Activated CD4-positive, alpha-beta T cell treated with anti-CD3 and anti-CD28 coated beads, Interleukin-2, amount 10 ng/mL, durations not matched to agents 24 days and 14 days (primary cell): ENCODE results near the gene MID2. TPM values are rescaled to one million over a fixed set of nuclear protein-coding genes. Genes with fewer than 3 reads are reported as not detected.
A peak's percentile ranks its signal among the peaks of the same experiment; 100 is the strongest.
"Not testable (repeated sequence)": the region's sequence is repeated elsewhere in the genome, so short reads cannot be mapped to it uniquely, and the experiment has no call there.

Experiments
- DNase-seq: peaks from one replicate; pipeline ENCODE4 v3.0.0; 2022
- H3K27ac Mint-ChIP-seq: one replicate; pipeline ENCODE4 v1.8.0; 2022; ENCODE audit warnings: mild to moderate bottlenecking, mixed read lengths
- H3K27me3 Mint-ChIP-seq: one replicate; pipeline ENCODE4 v1.8.0; 2022; ENCODE audit warnings: mixed read lengths
- H3K36me3 Mint-ChIP-seq: one replicate; pipeline ENCODE4 v1.8.0; 2022; ENCODE audit warnings: low read depth, mild to moderate bottlenecking, mixed read lengths
- H3K4me1 Mint-ChIP-seq: one replicate; pipeline ENCODE4 v1.8.0; 2021; ENCODE audit warnings: mixed read lengths
- H3K4me3 Mint-ChIP-seq: one replicate; pipeline ENCODE4 v1.8.0; 2022; ENCODE audit warnings: mild to moderate bottlenecking, moderate library complexity, mixed read lengths
- H3K9me3 Mint-ChIP-seq: one replicate; pipeline ENCODE4 v1.8.0; 2021; ENCODE audit warnings: mixed read lengths
- intact Hi-C: fragments of 100-400 bp; cut with micrococcal nuclease; formaldehyde crosslinking; loops from one replicate; pipeline ENCODE4 v1.15.1; 2023
- total RNA-seq: library from RNA; stranded (reverse); gene quantifications from 2 replicates; pipeline ENCODE4 v1.2.3, GENCODE V29; 2022

The MID2 gene
- total RNA-seq, 1 donor from 2014 or later, result 5.2 TPM

DNA sequence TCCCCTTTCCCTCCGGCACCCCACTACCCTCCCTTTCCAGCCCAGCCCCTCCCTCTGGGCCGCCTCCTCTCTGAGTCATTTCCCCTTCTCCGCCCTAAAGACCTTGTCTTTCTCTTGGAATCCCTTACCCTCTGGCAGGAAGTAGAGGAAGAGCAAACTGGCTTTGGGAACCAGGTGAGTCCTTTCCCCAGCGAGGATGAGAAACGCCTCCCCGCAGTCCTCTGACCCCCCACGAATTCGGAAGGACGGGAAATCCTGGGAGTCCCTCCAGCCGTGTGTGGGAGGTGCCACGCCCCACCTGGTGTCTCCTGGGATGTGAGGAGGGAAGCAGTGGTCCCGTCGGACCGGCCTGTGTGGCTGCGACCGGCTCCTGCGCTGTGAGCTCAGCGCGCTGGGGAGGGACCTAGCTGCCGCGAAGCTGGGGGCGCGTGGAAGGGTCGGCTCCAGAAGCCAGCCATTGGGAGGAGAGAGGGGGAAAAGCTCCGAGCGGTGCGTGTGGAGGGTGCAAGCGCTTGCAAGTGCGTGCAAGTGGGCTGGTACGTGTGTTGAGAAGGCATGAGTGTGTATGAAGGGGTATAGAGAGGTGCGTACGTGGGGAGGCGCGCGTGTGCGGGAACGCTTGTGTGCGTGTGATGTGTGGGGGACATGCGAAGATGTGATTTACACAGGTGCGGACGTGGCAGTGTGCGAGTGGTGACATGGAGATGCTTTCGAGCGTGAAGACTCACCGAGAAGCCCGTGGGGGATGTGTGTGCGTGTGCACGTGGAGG lies 110.2 kb downstream of the MID2 start:
- peaks cover 5% of the 10 kb centered on the region for H3K27me3 Mint-ChIP-seq
- peak overlapping the region; percentile 47 for H3K4me3 Mint-ChIP-seq

DNA sequence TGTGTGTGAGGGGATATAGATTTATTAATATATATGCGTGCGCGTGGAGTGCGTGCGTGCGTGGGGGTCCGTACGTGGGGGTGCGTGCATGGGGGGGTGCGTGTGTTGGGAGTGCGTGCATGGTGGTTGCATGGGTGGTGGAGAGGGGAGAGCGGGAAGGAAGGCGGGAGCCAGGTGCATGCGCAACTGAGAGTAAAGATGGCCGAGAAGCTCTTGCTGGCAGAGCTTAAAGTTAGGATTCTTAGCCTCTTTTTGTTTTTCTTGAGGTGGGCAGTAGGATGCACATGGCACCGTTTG lies 110.7 kb downstream of the MID2 start:
- H3K9me3 Mint-ChIP-seq, result no peaks in the 10 kb centered on the region
- no peak overlapping the region for H3K27ac Mint-ChIP-seq
- intact Hi-C loops, result no loop called here
- H3K4me1 Mint-ChIP-seq, result no peaks in the 10 kb centered on the region
- no peak for DNase-seq
- H3K27me3 Mint-ChIP-seq, result peaks cover 5% of the 10 kb centered on the region
- no peaks in the 10 kb centered on the region for H3K36me3 Mint-ChIP-seq
- H3K4me3 Mint-ChIP-seq, result no peak overlapping the region

More for the DNA sequence above, 110.2 kb downstream of the MID2 start:
- intact Hi-C loops, result no loop called here
- no peak overlapping the region for H3K27ac Mint-ChIP-seq
- no peaks in the 10 kb centered on the region for H3K36me3 Mint-ChIP-seq
- no peak for DNase-seq
- no peaks in the 10 kb centered on the region for H3K9me3 Mint-ChIP-seq
- H3K4me1 Mint-ChIP-seq, result no peaks in the 10 kb centered on the region

DNA sequence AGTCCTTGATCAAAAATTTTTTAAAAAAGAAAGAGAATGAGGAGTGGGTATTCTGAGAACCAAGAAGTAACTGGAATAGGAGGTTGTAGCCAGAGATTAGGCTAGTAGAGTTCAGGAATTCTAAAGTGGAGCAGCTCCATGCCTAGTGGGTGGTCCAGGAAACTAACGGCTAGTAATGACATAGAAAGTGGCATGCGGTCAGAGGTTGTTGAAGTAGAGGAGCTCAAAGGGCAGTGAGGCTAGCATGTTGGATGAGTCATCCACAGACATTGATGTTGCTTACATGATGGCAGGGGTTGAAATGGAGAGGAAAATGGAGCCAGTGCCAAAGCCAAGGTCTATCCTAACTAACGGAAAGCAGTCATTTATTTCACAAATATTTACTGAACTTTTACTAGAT lies 114.4 kb downstream of the MID2 start:
- Mint-ChIP-seq H3K27me3 (peaks cover 6% of the 10 kb centered on the region), H3K4me3 (no peak overlapping the region), H3K36me3 (no peaks in the 10 kb centered on the region), H3K27ac (no peak overlapping the region), H3K4me1 (no peaks in the 10 kb centered on the region), H3K9me3 (no peaks in the 10 kb centered on the region)
- no peak for DNase-seq
- intact Hi-C loops, result no loop called here

- intact Hi-C loops, H3K4me3 Mint-ChIP-seq, DNase-seq, H3K9me3 Mint-ChIP-seq, H3K27ac Mint-ChIP-seq, H3K27me3 Mint-ChIP-seq, H3K36me3 Mint-ChIP-seq, H3K4me1 Mint-ChIP-seq: not testable (repeated sequence)
These were observed 129.7 kb downstream of the MID2 start for GRCh38 chrX:107955337-107955736.

GRCh38 chrX:107968623-107969022 lies 143.0 kb downstream of the MID2 start:
- Mint-ChIP-seq H3K4me1 (no peaks in the 10 kb centered on the region), H3K27me3 (no peaks in the 10 kb centered on the region), H3K9me3 (peaks cover 3% of the 10 kb centered on the region), H3K27ac (no peak overlapping the region), H3K4me3 (no peak overlapping the region), H3K36me3 (no peaks in the 10 kb centered on the region)
- DNase-seq, result no peak
- intact Hi-C loops, result no loop called here

- intact Hi-C loops, result no loop called here
- Mint-ChIP-seq H3K9me3 (peaks cover 3% of the 10 kb centered on the region), H3K4me1 (no peaks in the 10 kb centered on the region), H3K36me3 (no peaks in the 10 kb centered on the region), H3K4me3 (no peak overlapping the region), H3K27ac (no peak overlapping the region), H3K27me3 (no peaks in the 10 kb centered on the region)
- DNase-seq, result no peak
These were observed 144.4 kb downstream of the MID2 start for GRCh38 chrX:107970073-107970472.

DNA sequence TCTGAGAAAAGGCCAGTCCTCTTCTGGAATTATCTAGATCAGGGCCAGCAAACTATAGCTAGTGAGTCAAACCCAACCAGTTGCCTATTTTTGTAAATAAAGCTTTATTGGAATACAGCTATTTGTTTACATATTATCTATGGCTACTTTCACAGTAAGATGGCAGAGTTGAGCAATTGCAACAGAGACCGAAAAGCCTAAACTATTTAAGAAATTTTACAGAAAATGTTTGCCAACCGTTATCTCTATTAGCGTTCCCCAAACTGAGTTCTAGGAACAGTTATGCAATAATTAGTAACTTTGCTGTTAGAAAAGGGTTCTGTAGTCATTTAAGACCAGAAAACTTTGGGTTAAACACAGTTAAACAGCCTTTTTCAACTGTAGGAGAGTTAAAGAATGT lies 146.0 kb downstream of the MID2 start:
- intact Hi-C loops, result no loop called here
- no peak for DNase-seq
- Mint-ChIP-seq H3K36me3 (no peaks in the 10 kb centered on the region), H3K4me1 (no peaks in the 10 kb centered on the region), H3K27ac (no peak overlapping the region), H3K27me3 (no peaks in the 10 kb centered on the region), H3K9me3 (peaks cover 3% of the 10 kb centered on the region), H3K4me3 (no peak overlapping the region)

Other genes starting within 250 kb of the MID2 start
- gene PRPS1, start 197.4 kb upstream of the MID2 start, total RNA-seq, result 112 and 115 TPM in 2 replicates
- gene TSC22D3, start 50.1 kb upstream of the MID2 start, total RNA-seq, result 17.4 and 18.2 TPM in 2 replicates
- not detected in 2 replicates for gene NCBP2L, start 48.1 kb upstream of the MID2 start, total RNA-seq
- gene TEX13B, start 156.5 kb downstream of the MID2 start, total RNA-seq, result not detected in 2 replicates
- gene VSIG1, start 219.2 kb downstream of the MID2 start, total RNA-seq, result 0.58 TPM in 1 of 2 replicates, not detected in the other